IPS-NIHi7 (cell line): ENCODE results near the gene RSBN1L.
"Not testable (repeated sequence)": the region's sequence is repeated elsewhere in the genome, so short reads cannot be mapped to it uniquely, and the experiment has no call there.

Experiments
- DNase-seq: peaks from one replicate; pipeline ENCODE4 v3.0.0; 2012; ENCODE audit warnings: mixed read lengths; ENCODE audit errors: extremely low spot score

Gene RSBN1L

DNA sequence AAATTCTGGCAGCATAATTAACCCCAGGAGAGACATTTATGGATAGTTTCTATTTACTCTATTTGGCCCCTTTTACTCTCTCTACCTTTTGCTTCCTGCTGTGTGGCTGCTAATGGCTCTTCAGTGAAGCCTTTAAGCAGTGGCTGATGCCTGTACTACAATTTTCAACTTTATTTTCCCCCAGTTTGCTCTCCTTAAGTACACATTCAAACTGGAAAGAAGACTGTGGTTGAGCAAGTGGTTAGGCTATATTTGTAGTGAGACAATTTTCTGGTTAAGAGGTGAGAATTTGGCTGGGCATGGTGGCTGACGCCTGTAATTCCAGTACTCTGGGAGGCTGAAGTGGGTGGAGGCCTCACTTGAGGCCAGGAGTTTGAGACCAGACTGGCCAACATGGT lies 8.5 kb upstream of the RSBN1L start:
- DNase-seq, result no peak

DNA sequence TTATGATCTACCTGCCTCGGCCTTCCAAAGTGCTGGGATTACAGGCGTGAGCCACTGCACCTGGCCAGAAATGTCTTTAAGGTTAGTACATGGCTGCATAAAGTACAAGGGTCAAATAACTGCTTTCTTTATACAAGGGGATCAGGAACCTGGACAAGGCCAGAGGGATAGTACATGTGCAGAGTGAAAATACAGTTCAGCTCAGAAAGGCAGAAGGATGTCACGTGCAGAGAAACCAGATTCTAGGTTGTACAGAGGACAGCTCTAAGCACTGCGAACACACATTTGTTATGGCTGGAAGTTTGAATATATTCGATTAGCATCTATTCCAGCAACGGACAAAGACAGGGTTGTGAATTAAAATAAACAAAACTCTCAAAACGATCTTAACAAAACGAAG lies 6.0 kb upstream of the RSBN1L start:
- DNase-seq, result no peak

DNA sequence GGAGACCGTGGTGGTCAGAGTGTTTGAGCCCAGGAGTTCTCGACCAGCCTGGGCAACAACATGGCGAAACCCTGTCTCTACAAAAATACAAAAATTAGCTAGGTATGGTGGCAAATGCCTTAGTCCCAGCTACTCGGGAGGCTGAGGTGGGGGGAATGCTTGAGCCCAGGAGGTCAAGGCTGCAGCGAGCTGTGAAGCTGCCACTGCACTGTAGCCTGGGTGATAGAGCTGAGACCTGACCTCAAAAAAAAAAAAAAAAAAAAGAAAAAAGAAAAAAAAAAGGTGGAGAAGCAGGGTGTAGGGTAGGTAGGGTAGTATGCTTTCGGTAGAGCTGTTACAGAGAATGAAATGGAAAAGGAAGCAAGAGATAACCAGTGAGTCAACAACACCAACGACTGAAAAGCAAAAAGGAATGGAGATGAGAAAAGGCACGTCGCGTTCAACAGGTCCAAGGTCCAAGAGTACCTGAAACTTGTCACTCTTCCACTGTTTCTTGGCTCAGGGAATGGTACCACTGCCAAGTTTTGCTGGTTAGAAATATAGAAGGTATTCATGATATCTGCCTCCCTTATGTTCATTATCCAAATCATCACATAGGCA lies 4.3 kb upstream of the RSBN1L start:
- no peak for DNase-seq

DNA sequence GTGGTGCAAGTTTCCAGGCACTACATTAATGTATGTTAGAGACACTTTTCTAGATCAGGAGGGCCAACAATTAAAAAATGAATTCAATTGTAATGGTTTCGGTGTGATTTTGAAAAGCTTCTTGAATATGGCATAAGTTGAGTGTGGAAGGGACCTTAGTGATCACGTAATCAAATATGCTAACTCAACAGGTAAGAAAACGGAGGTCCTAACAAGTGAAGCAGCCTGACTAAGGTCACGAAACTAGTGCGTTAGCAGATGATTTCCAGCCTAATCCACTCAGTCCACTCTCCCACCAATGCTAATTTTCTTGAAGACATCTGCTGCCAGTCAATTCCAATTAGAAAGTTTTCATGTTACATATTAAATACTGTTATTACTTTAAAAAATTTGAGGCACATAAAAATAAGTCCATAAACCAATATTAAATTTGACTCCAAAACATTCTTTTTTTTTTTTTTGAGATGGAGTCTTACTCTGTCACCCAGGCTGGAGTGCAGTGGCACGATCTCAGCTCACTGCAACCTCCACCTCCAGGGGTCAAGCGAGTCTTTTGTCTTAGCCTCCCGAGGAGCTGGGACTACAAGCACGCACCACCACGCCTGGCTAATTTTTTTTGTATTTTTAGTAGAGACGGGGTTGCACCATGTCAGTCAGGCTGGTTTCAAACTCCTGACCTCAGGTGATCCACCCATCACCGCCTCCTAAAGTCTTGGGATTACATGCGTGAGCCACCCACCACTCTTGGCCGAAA lies 2.3 kb upstream of the RSBN1L start:
- DNase-seq, result no peak

DNA sequence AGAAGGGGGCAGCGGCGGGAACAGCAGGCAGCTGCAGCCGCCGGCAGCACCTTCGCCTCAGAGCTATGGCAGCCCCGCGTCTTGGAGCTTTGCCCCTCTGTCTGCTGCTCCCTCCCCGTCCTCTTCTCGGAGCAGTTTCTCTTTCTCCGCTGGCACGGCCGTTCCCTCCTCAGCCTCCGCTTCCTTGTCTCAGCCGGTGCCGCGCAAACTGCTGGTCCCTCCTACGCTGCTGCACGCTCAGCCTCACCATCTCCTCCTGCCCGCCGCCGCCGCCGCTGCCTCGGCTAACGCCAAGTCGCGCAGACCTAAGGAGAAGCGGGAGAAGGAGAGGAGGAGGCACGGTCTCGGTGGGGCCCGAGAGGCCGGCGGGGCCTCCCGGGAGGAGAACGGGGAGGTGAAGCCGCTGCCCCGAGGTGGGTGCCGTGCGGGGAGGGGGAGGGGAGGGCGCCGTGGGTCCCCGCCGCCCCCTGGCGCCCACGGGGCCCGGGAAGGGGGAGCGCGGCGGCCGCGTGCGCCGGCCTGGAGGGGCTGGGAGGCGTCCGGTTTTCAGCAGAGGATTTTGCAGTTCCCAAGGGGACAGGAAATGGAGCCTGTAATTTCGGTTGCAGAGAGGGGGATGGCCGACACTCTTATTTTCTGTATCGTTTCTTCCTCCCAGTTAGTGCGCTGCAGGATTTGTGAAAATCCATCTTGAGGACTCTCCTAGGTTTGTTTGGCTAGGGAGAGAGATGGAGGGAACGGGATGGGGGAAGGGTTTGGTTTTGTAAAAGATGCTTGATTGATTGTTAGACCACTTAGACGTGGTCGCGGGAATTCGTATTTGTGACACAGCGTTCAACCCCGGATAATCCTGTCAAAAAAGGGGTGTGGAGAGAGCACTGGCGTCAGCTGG lies 630 bp downstream of the RSBN1L start:
- peak; percentile 37 for DNase-seq

DNA sequence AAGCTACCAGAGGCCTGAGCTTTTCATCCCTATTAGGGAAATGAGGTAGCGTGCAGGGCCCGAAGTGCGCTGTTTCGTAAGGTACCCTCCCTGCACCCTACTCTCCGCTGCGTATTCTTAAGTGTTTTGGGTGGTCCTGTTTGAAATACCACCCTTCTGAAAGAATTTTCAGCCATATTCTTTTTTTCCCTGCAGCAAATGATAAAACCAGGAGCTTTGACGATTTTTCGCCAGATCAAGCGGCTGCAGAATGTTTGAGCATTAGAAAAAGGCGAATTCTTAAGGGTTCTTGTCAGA lies 1.2 kb downstream of the RSBN1L start:
- no peak for DNase-seq

DNA sequence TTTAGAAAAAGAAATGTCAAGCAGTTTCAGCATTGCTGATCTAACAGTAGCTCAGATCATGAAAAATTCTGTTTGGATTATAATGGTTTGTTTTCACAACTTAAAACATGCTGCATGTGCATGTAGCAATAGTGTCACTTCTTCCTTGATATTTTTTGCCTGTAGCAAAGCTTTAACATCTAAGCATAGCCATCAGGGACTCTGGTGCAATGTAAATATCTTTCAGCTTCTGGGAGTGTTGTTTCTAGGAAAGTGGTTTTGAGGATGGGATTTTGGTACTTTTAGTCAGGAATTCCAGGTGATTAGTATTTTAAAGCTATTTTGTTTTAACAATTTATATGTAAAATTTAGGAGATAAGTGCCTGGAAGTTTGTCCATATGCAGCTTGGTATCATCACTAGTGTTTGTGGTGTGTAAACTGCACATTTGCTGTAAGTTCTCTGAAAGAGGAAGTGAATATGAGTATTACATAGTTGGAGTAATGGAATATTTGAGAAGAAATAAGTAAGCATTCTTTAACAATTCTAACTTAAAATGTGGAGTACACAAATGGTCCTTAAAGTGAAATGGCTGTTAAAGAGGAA lies 1.9 kb downstream of the RSBN1L start:
- DNase-seq, result no peak

DNA sequence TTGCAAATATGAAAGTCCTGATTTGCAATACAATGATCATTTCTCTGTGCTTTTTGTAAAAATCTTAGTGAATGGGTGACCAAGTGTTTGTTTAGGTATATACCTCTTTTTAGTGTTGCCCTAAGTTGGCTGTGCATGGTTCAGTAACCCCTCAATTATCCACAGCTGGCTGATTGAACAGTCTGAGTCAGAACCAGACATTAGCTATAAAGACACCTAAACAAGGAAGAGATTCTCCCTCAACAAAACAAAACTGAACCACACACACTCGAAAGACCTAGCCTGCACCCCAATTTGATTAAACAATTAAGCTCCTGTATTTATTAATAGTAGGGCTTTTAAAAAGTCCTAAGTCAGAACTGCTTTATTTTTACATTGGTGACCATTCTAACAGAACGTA lies 2.8 kb downstream of the RSBN1L start:
- no peak for DNase-seq

DNA sequence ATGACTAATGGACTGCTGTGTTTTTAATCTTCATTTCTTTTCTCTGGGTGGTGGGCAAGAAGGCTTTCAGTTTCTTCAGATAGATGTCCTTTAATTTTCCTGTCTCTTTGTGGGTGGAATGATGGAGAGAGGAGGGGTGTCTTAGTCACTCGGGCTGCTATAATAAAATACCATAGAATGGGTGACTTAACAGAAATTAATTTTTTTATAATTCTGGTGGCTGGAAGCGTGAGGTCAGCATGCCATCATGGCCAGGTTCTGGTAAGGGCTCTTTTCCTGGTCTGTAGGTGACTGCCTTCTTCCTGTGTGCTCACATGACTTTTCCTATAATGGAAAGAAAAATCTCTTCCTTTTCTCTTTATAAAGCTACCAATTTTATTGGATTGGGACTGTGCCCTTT lies 6.3 kb downstream of the RSBN1L start:
- no peak for DNase-seq

DNA sequence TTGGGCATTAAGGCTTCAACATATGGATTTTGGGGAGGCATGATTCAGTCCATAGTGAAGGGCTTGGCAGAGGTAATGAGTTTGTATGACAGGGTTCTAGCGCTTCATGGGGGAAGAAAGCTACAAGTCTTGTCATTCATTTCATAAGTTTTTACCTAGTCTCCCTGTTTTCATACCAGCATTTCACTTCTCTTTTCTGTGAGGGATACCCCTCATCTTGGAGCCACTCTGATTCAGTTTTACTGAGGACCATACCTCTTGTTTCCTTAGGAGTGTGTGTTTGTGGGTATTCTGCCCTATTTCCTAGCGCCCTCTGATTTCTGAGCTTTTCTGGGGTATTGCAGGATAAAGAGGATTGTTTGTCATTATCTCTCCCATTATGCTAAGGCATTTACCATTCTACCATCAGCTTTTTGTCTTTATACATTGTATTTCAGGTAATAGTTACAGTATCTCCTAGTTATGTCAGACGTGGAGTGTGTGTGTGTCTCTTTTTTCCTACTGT lies 6.8 kb downstream of the RSBN1L start:
- peak; percentile 9 for DNase-seq

DNA sequence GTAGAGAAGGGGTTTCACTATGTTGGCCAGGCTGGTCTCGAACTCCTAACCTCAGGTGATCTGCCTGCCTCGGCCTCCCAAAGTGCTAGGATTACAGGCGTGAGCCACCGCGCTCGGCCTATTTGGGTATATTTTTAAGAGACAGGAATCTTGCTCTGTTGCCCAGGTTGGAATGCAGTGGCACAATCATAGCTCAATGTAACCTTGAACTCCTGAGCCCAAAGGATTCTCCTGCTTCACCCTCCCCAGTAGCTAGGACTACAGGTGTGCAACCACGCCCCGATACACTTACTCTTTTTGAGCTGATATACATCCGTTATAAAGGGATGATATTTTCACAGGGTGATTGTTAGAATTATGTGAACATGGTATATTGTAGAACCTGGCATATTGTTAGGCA lies 7.4 kb downstream of the RSBN1L start:
- DNase-seq, result not testable (repeated sequence)

DNA sequence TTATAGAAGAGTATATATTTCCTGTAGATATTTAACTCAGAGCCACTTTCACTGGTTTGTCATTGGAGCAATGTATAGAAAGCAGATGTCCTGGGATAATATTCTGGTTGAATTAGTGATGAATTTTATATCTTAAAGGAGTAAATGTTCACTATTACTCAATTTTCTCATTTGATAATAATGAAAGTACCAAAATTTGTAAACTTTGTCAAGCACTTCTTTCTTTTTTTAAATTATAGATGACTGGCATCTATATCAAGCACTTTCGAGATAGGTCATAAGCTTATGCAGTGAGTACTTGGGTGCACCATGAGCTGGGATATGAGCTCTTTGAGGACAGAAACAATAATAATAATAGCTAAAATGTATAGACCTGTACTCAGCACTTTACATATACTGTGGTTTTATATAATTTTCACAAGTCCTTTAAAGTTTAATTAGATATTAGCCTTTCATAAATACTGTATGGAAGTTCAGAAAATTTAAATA lies 11.3 kb downstream of the RSBN1L start:
- no peak for DNase-seq

DNA sequence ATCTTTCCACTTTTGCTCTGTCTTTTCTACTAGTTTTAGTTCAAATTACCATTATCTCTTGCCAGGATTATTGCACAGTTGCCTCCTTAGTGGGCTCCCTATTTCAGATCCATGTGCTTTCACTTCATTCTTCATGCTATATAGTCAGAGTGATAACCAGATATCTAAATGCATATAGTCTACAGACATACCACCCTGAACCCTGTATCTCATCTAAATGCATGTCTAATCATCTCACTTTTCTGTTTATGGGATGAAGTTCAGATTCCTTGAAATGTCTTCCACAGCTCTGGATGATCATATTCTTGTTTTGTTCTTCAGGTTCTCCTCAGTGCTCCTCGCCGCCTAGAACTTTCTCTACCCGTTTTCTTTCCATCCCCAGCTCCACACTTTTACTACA lies 13.8 kb downstream of the RSBN1L start:
- no peak for DNase-seq

DNA sequence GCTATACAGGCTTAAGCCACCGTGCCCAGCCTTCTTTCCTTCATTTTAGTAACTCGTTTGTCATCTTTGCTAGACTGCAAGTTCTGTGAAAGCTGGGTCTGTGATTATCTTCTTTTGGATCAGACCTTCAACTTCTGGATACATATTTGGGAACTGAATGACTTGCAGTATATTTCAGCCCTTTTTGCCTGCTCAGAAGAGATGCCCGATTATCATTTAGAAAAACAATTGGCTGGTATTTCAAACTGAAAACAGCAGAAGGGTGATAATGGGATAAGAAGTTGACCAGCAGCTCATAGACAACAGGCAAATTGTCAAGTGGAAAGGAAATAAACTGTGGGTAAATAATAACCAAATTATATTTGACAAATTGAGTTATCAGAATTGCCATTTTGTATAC lies 14.6 kb downstream of the RSBN1L start:
- DNase-seq, result no peak

DNA sequence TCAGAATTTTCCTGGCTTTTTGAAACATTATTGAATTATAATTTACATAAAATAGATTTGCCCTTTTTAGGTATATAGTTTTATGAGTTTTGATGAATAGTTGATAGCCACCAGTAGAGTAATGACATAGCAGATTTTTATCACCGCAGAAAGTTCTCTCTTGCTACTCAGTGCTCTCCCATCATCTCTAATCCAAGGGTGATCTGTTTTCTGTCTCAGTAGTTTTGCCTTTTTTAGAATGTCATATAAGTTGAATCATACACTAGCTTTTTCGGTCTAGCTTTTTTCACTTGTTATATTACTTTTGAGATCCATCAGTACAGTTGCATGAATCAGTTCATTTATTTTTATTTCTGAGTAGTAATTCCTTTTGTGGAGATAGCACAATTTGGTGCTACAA lies 17.9 kb downstream of the RSBN1L start:
- DNase-seq, result no peak

DNA sequence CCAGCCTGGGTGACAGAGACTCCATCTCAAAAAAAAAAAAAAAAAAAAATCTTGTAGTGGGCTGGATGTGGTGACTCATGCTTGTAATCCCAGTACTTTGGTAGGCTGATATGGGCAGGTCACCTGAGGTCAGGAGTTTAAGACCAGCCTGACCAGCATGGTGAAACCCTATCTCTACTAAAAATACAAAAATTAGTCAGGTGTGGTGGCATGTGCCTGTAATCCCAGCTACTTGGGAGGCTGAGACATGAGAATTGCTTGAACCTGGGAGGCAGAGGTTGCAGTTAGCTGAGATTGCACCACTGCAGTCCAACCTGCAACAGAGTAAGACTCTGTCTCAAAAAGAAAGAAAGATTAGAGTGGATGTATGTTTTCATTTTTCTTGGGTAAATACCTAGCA lies 18.7 kb downstream of the RSBN1L start:
- not testable (repeated sequence) for DNase-seq

DNA sequence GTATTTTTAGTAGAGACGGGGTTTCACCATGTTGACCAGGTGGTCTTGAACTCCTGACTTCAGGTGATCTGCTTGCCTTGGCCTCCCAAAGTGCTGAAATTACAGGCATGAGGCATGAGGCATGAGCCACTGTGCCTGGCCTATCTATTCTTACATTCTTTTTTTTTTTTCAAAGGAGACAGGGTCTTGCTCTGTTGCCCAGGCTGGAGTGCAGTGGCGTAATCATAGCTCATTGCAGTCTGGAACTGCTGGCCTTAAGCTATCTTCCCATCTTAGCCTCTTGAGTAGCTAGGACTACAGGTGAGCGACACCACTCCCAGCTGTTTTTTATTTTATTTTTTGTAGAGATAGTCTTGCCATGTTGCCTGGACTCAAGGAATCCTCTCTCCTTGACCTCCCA lies 20.5 kb downstream of the RSBN1L start:
- no peak for DNase-seq

DNA sequence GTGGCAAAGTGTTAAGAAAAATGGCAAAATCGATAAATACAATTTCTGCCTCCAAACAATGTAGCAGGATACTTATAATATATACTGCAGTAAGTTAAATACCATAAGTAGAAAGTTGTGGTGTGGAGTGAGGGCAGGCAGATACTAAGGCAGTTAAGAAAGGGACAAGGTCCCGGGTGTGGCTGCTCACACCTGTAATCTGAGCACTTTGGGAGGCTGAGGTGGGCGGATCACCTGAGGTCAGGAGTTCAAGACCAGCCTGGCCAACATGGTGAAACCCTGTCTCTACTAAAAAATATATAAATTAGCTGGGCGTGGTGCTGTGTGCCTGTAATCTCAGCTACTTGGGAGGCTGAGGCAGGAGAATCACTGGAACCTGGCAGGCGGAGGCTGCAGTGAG lies 21.3 kb downstream of the RSBN1L start:
- DNase-seq, result not testable (repeated sequence)

DNA sequence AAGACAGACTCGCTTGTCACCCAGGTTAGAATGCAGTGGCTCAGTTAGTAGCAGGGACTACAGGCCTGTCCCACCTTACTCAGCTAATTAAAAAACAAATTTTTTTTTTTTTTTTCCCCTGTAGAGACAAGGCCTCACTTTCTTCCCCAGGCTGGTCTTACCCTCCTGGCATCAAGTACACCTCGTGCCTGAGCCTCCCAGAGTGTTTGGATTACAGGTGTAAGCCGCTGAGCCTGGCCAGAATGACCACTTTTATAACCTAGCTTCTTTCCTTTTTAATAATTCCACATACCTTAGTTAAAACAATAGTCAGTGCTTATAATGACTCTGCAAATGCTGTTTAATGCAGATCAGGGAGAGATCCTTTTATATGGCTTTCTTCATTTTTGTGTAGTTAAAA lies 31.3 kb downstream of the RSBN1L start:
- no peak for DNase-seq

DNA sequence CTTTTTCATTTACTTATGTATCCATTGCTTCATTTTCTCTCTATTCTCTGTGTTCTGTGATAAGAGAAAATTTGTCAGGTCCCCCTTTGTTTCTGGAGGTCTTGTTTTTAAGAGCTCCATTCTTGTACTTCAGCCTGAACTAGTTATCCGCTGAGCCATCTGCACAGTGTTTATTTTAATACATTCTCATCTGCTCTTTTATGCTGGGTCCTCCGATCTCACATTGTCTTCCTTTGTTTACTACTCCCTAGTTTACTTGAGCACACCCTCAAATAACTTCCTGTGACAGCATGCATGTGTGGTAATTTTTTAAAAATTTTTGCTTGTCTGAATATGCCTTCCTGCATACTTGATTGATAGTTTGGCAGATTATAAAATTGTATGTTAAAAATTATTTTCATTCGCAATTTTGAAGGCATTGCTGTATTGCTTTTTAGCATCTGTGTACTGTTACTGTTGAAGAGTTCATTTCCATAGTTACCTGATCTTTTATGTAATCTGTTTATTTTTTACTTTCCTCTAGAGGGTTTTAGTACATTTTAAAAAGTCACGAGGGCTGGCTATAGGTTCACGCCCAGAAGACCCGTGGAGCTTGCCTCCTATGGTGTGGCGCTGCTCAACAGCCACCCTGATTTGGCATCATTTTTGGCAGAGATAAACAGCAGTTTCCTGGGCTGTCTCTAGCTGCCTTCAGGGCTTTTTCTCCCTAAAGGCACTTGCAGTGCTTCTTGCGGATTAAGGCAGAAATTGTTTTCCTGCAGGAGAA lies 31.9 kb downstream of the RSBN1L start:
- DNase-seq, result peak; percentile 31

DNA sequence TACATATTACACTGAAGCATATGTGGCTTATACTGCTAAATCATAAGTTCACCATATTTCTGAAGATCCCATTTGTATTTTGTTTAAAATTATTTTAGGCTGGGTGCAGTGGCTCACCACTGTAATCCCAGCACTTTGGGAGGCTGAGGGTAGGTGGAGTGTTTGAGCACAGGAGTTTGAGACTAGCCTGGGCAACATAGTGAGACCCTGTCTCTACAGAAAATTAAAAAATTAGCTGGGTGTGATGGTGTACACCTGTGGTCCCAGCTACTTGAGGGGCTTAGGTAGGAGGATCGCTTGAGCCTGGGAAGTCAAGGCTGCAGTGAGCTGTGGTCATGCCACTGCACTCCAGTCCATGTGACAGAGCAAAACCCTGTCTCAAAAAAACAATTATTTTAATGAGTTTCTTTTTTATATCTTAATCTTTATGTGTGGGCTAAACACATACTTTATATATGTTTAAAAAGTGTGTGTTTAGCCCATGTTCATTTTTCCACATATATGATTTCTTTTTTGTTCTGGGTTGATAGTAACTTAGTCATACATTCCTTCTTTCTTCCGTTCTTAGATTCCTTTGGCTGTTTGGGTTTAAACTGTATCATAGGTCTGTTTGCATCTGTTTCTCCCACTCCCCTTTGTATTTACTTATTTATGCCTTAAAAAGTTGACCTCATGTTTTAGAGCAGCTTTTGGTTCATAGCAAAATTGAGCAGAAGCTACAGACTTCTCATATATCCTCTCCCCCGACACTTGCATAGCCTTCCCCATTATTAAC lies 33.5 kb downstream of the RSBN1L start:
- DNase-seq, result no peak
